ENCODE data around the gene PNMA1.

PNMA1 gene

GRCh38 chr14:73713803-73714655, at the start of gene PNMA1:
PNMA1 (minus strand) TSS chr14:73714384; CDS start chr14:73713639, 745 bp downstream.
- DNase-seq = peak; percentile 59

GRCh38 chr14:73763396-73763795, 49.2 kb upstream of the PNMA1 start:
- DNase-seq = no peak

DNA sequence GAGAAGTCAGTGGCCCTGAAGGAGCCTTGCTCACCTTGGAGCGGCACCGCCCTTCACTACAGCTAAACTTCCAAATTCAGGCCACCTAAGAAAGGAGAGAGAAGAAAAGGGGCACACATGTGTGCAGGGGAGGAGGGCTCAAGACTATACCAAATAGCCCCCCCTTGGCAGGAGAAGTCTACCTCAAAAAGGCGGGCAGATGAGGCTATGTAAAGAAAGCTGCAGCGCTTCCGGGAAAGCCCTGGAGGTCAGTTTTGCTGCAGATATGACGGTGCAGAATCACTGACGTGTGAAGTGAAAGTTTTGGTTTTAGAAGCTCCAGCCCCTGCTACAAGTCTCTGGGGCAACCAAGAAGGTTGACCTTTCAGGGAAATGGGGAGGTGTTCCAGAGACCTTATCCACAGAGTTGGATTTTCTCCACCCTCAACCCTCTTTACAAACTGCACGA, 48.2 kb upstream of the PNMA1 start:
- DNase-seq = no peak

- no peak for DNase-seq
Measured at GRCh38 chr14:73761618-73762355, 47.6 kb upstream of the PNMA1 start.

- DNase-seq = no peak
Measured at GRCh38 chr14:73760598-73761586, 46.7 kb upstream of the PNMA1 start.

- peak; percentile 97 for DNase-seq
Measured at GRCh38 chr14:73759714-73760597, 45.8 kb upstream of the PNMA1 start.

- DNase-seq = no peak
Measured at GRCh38 chr14:73759183-73759713, 45.1 kb upstream of the PNMA1 start.

- peak; percentile 79 for DNase-seq
Measured at GRCh38 chr14:73758392-73759182, 44.4 kb upstream of the PNMA1 start.

DNA sequence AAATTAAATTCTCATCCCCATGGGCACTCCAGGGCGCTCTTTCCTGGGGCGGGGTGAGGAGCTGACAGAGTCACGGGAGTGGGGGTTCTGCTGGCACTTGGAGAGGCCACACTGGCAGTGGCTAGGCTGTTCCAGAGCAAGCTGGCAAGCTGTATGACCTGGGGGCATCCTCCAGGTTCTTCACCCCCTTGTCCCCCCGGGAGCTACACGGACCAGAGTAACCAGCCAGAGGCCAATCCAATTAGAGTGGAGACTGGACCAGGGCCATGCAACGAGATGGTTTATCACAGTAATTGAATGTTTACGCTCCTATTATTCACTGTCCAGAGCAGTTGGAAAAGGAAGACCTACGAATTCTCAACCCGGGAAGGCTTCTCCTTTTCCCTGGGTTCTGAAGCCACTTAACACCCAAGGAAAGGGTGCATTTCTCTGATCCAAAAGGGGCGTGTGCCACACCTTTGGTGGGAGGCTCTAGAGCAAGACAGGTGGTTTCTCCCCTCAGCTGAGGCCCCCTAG, 43.8 kb upstream of the PNMA1 start:
- DNase-seq = no peak

- no peak for DNase-seq
Measured at GRCh38 chr14:73757381-73757780, 43.2 kb upstream of the PNMA1 start.

DNA sequence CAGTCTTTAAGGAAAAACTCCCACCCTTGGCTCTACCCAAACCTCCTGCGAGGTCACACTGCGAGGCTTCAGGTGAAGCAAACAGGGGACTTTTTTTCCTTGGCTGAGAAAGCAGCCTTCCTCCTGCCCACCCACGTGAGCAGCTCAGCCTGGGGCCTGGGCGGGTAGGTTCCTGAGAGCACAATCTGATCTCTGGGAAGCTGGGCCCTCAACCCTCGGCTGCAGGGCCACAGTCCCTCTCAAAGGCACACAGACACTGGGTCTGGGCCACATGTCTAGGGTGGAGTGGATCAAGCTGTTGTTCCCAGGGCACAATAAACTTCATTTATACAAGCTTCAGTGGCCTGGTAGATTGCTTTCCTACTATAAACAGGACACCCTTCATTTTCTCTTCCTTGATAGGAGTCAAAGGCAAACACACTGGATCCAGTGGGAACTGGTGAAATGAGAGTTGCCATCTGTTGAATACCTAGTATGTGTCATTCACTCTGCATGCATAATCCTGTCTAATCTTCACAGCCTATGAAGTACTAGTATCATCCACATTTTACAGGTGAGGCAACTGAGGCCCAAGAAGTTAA, 41.3 kb upstream of the PNMA1 start:
- no peak for DNase-seq

GRCh38 chr14:73754911-73755360, 40.8 kb upstream of the PNMA1 start:
- DNase-seq = no peak

GRCh38 chr14:73753887-73754795, 40.0 kb upstream of the PNMA1 start:
- DNase-seq = no peak

- DNase-seq = no peak
Measured at GRCh38 chr14:73753124-73753886, 39.1 kb upstream of the PNMA1 start.

- peak; percentile 56 for DNase-seq
Measured at GRCh38 chr14:73752297-73752992, 38.3 kb upstream of the PNMA1 start.

DNA sequence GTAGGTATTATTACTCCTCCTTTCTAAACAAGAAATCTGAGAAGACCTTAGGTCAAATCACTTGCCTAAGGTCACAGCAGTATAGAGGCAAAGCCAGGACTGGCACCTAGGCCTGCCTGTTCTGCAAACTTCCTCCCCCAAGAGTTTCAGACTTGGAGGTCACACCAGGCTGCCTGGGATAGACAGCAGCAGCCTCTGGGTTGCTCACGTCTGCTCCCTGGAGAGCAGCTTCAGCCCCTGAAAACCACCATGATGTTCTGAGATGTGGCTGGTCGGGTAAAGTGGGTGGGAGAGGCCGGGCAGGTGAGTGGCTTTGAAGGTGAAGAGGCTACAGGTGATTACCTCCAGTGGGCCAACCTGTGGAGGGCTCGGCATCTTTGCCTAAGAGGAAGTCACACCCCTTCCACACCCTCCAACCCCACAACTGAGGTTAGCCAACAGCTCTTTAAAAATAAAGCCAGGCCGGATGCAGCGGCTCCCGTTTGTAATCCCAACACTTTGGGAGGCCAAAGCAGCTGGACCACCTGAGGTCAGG, 37.0 kb upstream of the PNMA1 start:
- no peak for DNase-seq

DNA sequence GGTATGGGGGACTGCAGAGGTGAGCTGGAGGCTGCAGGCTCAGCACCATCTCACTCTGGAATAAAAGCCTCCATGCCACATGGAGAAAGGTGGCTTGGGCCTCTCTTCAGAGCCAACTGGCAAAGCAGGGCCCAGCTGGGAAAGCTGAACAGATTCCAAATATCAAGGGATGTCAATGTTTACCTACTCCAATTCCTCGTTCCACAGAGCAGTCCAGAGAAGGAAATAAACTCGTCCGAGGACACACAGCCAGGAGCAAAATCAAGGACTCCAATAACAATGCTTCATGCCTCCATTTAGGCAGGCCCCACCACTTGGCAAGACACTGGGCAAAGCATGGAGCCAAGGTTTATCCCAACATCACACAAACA, 36.3 kb upstream of the PNMA1 start:
- DNase-seq = peak; percentile 18
